T-helper 9 cell (primary cell): ENCODE results near the gene SAMD13.

ENCODE experiments used
- DNase-seq: peaks from one replicate; pipeline ENCODE4 v3.0.0-alpha.2; 2020

The SAMD13 gene

GRCh38 chr1:84347271-84347931 is 45.9 kb downstream of the SAMD13 start:
- DNase-seq = no peak

- no peak for DNase-seq
Measured at GRCh38 chr1:84347932-84348555, 46.5 kb downstream of the SAMD13 start.

- DNase-seq = no peak
Measured at GRCh38 chr1:84348759-84349158, 47.3 kb downstream of the SAMD13 start.

GRCh38 chr1:84350104-84350503 is 48.6 kb downstream of the SAMD13 start:
- DNase-seq = no peak

- DNase-seq = no peak
Measured at GRCh38 chr1:84350550-84350949, 49.0 kb downstream of the SAMD13 start.

GRCh38 chr1:84352298-84353106 is 51.0 kb downstream of the SAMD13 start:
- no peak for DNase-seq

- no peak for DNase-seq
Measured at GRCh38 chr1:84353695-84354094, 52.2 kb downstream of the SAMD13 start.

GRCh38 chr1:84355556-84355955 is 54.0 kb downstream of the SAMD13 start:
- no peak for DNase-seq

GRCh38 chr1:84356881-84357280 is 55.4 kb downstream of the SAMD13 start:
- no peak for DNase-seq

GRCh38 chr1:84358695-84359094 is 57.2 kb downstream of the SAMD13 start:
- DNase-seq = no peak

GRCh38 chr1:84360316-84360715 is 58.8 kb downstream of the SAMD13 start:
- DNase-seq = no peak

- DNase-seq = no peak
Measured at GRCh38 chr1:84361796-84362195, 60.3 kb downstream of the SAMD13 start.

- no peak for DNase-seq
Measured at GRCh38 chr1:84363019-84363418, 61.5 kb downstream of the SAMD13 start.

- DNase-seq = no peak
Measured at GRCh38 chr1:84363622-84364021, 62.1 kb downstream of the SAMD13 start.

GRCh38 chr1:84365225-84366221 is 64.0 kb downstream of the SAMD13 start:
- DNase-seq = no peak

GRCh38 chr1:84366786-84367185 is 65.3 kb downstream of the SAMD13 start:
- DNase-seq = no peak

- no peak for DNase-seq
Measured at GRCh38 chr1:84367219-84367618, 65.7 kb downstream of the SAMD13 start.

GRCh38 chr1:84368441-84368840 is 66.9 kb downstream of the SAMD13 start:
- no peak for DNase-seq

GRCh38 chr1:84370266-84370665 is 68.8 kb downstream of the SAMD13 start:
- DNase-seq = no peak

- no peak for DNase-seq
Measured at GRCh38 chr1:84370831-84371394, 69.4 kb downstream of the SAMD13 start.

GRCh38 chr1:84373436-84374141 is 72.1 kb downstream of the SAMD13 start:
- DNase-seq = no peak
